Spleen (tissue), 11 donors: ENCODE results near the gene GGNBP2. TPM values are rescaled to one million over a fixed set of nuclear protein-coding genes. Genes with fewer than 3 reads are reported as not detected.

Experiments
- DNase-seq: peaks from one replicate; pipeline ENCODE4 v3.0.0-alpha.2; 2020
- H3K27ac ChIP-seq, 8 donors: fragments of 200-600 bp; sonication (generic) in 7 of 8; 1 replicate in 4 of 8; 2 replicates in 4 of 8; pipeline versions ENCODE4 v1.5.0 to v1.8.0; 2016 to 2021; ENCODE audit warnings: inconsistent platforms in 4 of 8, mild to moderate bottlenecking in 4 of 8, moderate library complexity in 1 of 8
- H3K27me3 ChIP-seq, 7 donors: fragments of 200-600 bp; sonication (generic) in 6 of 7; replicated peaks in 1 of 7; 1 replicate in 4 of 7; 2 replicates in 3 of 7; pipeline versions ENCODE4 v1.5.0 to v1.8.0; 2016 to 2021; ENCODE audit warnings: inconsistent platforms in 3 of 7, mild to moderate bottlenecking in 1 of 7
- H3K36me3 ChIP-seq, 6 donors: fragments of 200-600 bp; sonication (generic) in 5 of 6; 1 replicate in 4 of 6; 2 replicates in 2 of 6; pipeline versions ENCODE4 v1.5.0 to v1.8.0; 2016 to 2021; ENCODE audit warnings: inconsistent platforms in 2 of 6
- H3K4me1 ChIP-seq, 6 donors: fragments of 200-600 bp; sonication (generic) in 5 of 6; 1 replicate in 3 of 6; 2 replicates in 3 of 6; pipeline versions ENCODE4 v1.5.0 to v1.8.0; 2016 to 2021; ENCODE audit warnings: inconsistent platforms in 3 of 6
- H3K4me3 ChIP-seq, 8 donors: fragments of 200-600 bp; sonication (generic) in 7 of 8; 1 replicate in 4 of 8; 2 replicates in 4 of 8; pipeline versions ENCODE4 v1.5.0 to v1.8.0; 2016 to 2021; ENCODE audit warnings: inconsistent platforms in 4 of 8, mild to moderate bottlenecking in 4 of 8, moderate library complexity in 2 of 8
- H3K9me3 ChIP-seq, 8 donors: fragments of 200-600 bp; sonication (generic) in 7 of 8; 1 replicate in 4 of 8; 2 replicates in 4 of 8; pipeline versions ENCODE4 v1.5.0 to v1.8.0; 2016 to 2021; ENCODE audit warnings: inconsistent platforms in 4 of 8
- CTCF ChIP-seq, 11 experiments: fragments of 200-600 bp in 7 of 11; fragments of 450-650 bp in 4 of 11; sonication (generic) in 4 of 11; IDR thresholded peaks in 8 of 11; conservative IDR thresholded peaks in 3 of 11; 1 replicate in 7 of 11; 2 replicates in 4 of 11; pipeline versions ENCODE4 v1.4.0 to v1.8.0; 2016 to 2021; ENCODE audit warnings: antibody characterized with exemption in 11 of 11, inconsistent platforms in 4 of 11, mild to moderate bottlenecking in 1 of 11
- POLR2A ChIP-seq, 3 donors: fragments of 450-650 bp; IDR thresholded peaks; one replicate each; pipeline ENCODE4 v1.5.1; 2017; ENCODE audit warnings: antibody characterized with exemption in 3 of 3, mild to moderate bottlenecking in 1 of 3
- POLR2AphosphoS5 ChIP-seq, 3 donors: sonication (generic); formaldehyde crosslinking; IDR thresholded peaks; one replicate each; pipeline ENCODE4 v1.5.1; 2017; ENCODE audit warnings: antibody characterized with exemption in 3 of 3
- WGBS, 5 donors: extraction: QIAGEN DNeasy Blood & Tissue Kit in 3 of 5; methylation state at CpG; one replicate each; pipeline versions ENCODE4 v1.1.5 to v1.1.7; 2013 to 2018; 5-methylcytosine and 5-hydroxymethylcytosine counted together
- intact Hi-C: fragments of 100-400 bp; cut with DNase I; formaldehyde crosslinking; loops from one replicate; pipeline ENCODE4 v1.15.0; 2023; ENCODE audit warnings: low total_unique reads
- polyA plus RNA-seq, 3 donors: library from polyadenylated mRNA; stranded (reverse); fragments of 200-250 nt; gene quantifications; one replicate each; pipeline ENCODE4 v1.2.1, GENCODE V29; 2013
- total RNA-seq, 7 donors: library from RNA; depleted of rRNA in 3 of 7; stranded (reverse); fragments of >200 nt in 3 of 7; fragmentation: NEBNext Ultra II Directional in 4 of 7; extraction: Animal tissue kit (Norgen Biotek cat#: 25700) in 4 of 7; gene quantifications; one replicate each; pipeline versions ENCODE4 v1.1.0 to v1.2.1, GENCODE V29; 2016 to 2021
- donor health status: healthy with polysubstance abuse.
- donor health status: DM: no; HTN: no; CAD: no; lungs with moderate emphysema.
- donor health status: DM: no; HTN: no; CAD: no.
- donor health status: Bipolar disorder and iron deficiency.
- donor health status: healthy.
- donor health status: DM: no; HTN: no; CAD: no.
- donor health status: DM: yes; HTN: yes; CAD: no.

Gene GGNBP2
- total and polyA plus RNA-seq, 10 donors, result 60.8 to 123 (median 88.5) TPM

- H3K9me3 ChIP-seq, result no peaks in the 10 kb centered on the region
- no peaks in the 10 kb centered on the region for H3K27me3 ChIP-seq
- intact Hi-C loops, result no loop called here
- no peak overlapping the region for H3K4me3 ChIP-seq
- no peaks in the 10 kb centered on the region for H3K36me3 ChIP-seq
- WGBS, 5 donors, result 90 to 93% (median 92%) methylated on average over 10 to 13 of the region's 13 CpGs
- TF ChIP-seq CTCF (IDR thresholded peaks at IDR 0.05 in 8 of 11, conservative IDR thresholded peaks at IDR 0.05 in 3 of 11) (no peak), POLR2A (IDR thresholded peaks at IDR 0.05) (no peak), POLR2AphosphoS5 (IDR thresholded peaks at IDR 0.05) (no peak)
- no peak for DNase-seq
- H3K27ac ChIP-seq, result no peak overlapping the region
- H3K4me1 ChIP-seq, result peaks cover 11 to 35% (median 30%) of the 10 kb centered on the region in 6 donors
Measured at GRCh38 chr17:36598951-36599401, 54.3 kb downstream of the GGNBP2 start.

GRCh38 chr17:36599546-36600250 lies 55.0 kb downstream of the GGNBP2 start:
- H3K4me1 ChIP-seq, result peaks cover 11 to 41% (median 32%) of the 10 kb centered on the region in 6 donors
- no peaks in the 10 kb centered on the region for H3K9me3 ChIP-seq
- no peak for DNase-seq
- intact Hi-C loops, result no loop called here
- H3K36me3 ChIP-seq, result no peaks in the 10 kb centered on the region
- no peak for TF ChIP-seq POLR2A (IDR thresholded peaks at IDR 0.05)
- no peak for TF ChIP-seq CTCF (IDR thresholded peaks at IDR 0.05 in 8 of 11, conservative IDR thresholded peaks at IDR 0.05 in 3 of 11)
- TF ChIP-seq POLR2AphosphoS5 (IDR thresholded peaks at IDR 0.05), result no peak
- no peak overlapping the region for H3K27ac ChIP-seq
- no peak overlapping the region for H3K4me3 ChIP-seq
- WGBS, 5 donors, result 93 to 97% (median 95%) methylated on average over 10 to 11 of the region's 11 CpGs
- no peaks in the 10 kb centered on the region for H3K27me3 ChIP-seq

- Histone ChIP-seq H3K4me3 (peak overlapping the region in 4 of 8 donors; percentile 85 to 98 (median 94)), H3K36me3 (no peaks in the 10 kb centered on the region), H3K9me3 (no peaks in the 10 kb centered on the region), H3K27me3 (no peaks in the 10 kb centered on the region), H3K4me1 (peaks cover 11 to 49% (median 35%) of the 10 kb centered on the region in 6 donors), H3K27ac (peak overlapping the region in 5 of 8 donors; percentile 86 to 90 (median 88))
- TF ChIP-seq POLR2AphosphoS5 (IDR thresholded peaks at IDR 0.05) (no peak), CTCF (IDR thresholded peaks at IDR 0.05 in 8 of 11, conservative IDR thresholded peaks at IDR 0.05 in 3 of 11) (no peak), POLR2A (IDR thresholded peaks at IDR 0.05) (no peak)
- intact Hi-C loops, result no loop called here
- 51 to 68% (median 59%) methylated on average over 3 of the region's 3 CpGs for WGBS, 5 donors
- no peak for DNase-seq
Measured at GRCh38 chr17:36600465-36600864, 55.7 kb downstream of the GGNBP2 start.

GRCh38 chr17:36600936-36601302 lies 56.2 kb downstream of the GGNBP2 start:
- no peak for DNase-seq
- 10 to 17% (median 12%) methylated on average over 9 to 10 of the region's 10 CpGs for WGBS, 5 donors
- no peak for TF ChIP-seq CTCF (IDR thresholded peaks at IDR 0.05 in 8 of 11, conservative IDR thresholded peaks at IDR 0.05 in 3 of 11)
- no peak for TF ChIP-seq POLR2AphosphoS5 (IDR thresholded peaks at IDR 0.05)
- TF ChIP-seq POLR2A (IDR thresholded peaks at IDR 0.05), result no peak
- no peaks in the 10 kb centered on the region for H3K27me3 ChIP-seq
- peak overlapping the region; percentile 85 to 100 (median 97) for H3K4me3 ChIP-seq
- intact Hi-C loops, result no loop called here
- no peaks in the 10 kb centered on the region for H3K9me3 ChIP-seq
- H3K27ac ChIP-seq, result peak overlapping the region; percentile 66 to 90 (median 88)
- H3K4me1 ChIP-seq, result peaks cover 11 to 54% (median 35%) of the 10 kb centered on the region in 6 donors
- H3K36me3 ChIP-seq, result no peaks in the 10 kb centered on the region
